ENCODE results near the gene PDX1.

Gene PDX1

GRCh38 chr13:27919934-27920676, at the start of gene PDX1:
Gene PDX1, plus strand, starts transcription at chr13:27920000. Its CDS starts 139 bp downstream, at chr13:27920139.
- no peak for DNase-seq

DNA sequence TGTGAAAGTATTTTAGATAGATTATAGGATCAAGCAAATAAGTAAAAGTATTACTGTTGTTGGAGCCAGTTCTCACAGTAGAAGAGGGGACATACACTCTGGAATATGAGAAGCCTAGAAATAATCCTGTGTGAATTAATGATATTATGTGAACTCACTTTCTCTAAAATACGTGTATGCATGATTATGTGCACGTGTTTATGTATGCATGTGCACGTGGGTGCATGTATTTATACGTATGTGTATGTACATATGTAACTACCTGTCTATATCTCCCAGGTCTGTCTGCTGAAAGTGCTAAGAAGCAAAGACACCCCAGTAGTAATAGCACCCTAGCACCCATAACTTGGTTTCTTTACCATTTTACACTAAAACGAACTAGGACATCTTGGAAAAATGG, 41.5 kb upstream of the PDX1 start:
- DNase-seq = no peak

- DNase-seq = no peak
Observed at GRCh38 chr13:27889471-27889870, 30.3 kb upstream of the PDX1 start.

DNA sequence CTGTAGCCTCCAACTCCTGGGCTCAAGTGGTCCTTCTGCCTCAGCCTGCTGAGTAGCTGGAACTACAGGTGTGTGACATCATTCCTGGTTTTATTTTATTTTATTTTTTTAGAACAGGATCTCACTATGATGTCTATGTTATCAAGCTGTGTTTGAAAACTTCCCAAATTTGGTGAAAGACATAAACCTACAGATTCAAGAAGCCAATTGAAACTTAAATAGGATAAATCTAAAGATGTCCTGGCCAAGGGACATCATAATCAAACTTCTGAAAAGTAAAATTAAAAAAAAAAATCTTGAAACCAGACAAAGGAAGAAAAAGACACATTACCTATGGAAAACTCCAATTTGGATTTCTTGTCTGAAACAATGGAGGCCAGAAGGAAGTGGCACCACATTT, 23.1 kb upstream of the PDX1 start:
- no peak for DNase-seq

DNA sequence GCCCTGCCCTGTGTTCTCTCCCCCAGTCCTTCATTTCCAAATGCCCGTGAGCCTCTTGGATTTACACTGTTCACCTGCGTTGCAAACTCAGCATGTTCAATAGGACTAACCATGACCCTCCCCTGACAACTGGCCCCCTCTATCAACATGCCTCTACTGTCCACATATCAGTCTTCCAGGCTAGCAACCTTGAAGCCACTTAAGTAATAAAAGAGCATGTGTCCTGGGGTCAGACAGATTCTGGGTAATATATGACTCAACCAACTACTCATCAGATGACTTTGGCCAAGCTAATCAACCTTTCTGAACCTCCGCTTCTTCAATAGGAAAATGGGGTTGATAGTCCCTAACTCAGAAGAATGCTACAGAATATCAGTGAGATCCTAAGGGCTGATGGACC, 15.1 kb upstream of the PDX1 start:
- no peak for DNase-seq

DNA sequence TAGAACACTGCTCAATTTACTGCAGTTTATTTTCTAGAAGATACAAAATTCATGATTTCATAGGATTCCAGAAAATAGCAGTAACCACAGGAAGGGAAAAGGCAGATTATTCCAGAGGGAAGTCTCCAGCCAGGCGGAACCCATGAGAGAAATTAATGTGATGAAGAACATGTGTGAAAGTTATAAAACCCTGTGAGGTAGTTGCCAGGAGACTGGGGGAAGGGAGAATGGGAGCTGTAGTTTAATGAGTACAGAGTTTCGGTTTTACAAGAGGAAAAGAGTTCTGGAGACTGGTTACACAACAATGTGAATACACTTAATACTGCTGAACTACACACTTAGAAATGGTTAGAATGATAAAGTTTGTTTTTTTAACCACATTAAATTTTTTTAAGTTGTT, 14.2 kb upstream of the PDX1 start:
- no peak for DNase-seq

DNA sequence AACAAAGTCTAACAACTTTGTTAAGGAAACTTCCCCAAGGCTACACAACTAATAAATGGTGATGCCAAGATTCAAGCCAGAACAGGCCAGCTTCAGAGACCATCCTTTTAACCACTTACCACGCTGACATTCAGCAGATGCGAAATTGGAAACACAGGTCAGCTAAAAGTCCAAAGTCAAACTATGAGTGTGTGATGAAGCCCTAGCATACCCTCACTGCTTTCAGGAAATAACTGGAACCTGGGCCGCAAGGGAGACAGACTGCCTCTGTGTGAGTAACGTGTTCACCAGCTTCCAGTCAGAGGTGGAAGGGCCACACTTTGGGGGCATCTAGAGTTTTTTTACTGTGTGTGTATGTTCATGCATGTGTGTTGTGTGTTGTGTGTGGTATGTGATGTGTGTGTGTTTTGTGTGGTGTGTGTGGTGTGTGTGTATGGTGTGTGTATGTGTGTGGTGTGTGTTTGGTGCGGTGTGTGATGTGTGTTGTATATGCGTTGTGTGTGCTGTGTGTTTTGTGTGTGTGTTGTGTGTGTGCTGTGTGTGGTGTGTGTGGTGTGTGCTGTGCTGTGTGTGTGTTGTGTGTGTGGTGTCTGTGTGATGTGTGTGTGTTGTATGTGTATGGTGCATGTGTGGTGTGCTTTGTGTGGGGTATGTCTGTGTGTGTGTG, 12.5 kb upstream of the PDX1 start:
- DNase-seq = no peak

GRCh38 chr13:27909378-27909777, 10.4 kb upstream of the PDX1 start:
- DNase-seq = no peak

GRCh38 chr13:27911521-27911920, 8.3 kb upstream of the PDX1 start:
- no peak for DNase-seq

DNA sequence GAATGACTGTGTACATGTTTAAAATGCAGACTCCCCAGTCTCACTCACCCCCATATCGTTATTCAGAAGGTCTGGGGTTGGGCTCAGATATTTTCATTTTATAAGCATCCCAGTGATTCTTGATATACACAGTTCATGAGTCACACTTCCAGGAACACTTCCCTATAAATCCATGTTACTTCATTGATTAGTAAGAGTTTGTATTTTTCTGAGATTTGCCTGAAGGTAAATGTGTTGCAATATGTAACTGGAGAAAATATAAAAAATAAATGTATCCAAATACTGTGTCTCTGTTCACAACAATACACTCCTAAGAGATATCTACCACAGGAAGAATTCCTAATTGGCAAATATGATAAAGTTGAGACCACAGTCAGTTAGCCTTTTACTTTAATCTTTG, 6.6 kb upstream of the PDX1 start:
- no peak for DNase-seq

DNA sequence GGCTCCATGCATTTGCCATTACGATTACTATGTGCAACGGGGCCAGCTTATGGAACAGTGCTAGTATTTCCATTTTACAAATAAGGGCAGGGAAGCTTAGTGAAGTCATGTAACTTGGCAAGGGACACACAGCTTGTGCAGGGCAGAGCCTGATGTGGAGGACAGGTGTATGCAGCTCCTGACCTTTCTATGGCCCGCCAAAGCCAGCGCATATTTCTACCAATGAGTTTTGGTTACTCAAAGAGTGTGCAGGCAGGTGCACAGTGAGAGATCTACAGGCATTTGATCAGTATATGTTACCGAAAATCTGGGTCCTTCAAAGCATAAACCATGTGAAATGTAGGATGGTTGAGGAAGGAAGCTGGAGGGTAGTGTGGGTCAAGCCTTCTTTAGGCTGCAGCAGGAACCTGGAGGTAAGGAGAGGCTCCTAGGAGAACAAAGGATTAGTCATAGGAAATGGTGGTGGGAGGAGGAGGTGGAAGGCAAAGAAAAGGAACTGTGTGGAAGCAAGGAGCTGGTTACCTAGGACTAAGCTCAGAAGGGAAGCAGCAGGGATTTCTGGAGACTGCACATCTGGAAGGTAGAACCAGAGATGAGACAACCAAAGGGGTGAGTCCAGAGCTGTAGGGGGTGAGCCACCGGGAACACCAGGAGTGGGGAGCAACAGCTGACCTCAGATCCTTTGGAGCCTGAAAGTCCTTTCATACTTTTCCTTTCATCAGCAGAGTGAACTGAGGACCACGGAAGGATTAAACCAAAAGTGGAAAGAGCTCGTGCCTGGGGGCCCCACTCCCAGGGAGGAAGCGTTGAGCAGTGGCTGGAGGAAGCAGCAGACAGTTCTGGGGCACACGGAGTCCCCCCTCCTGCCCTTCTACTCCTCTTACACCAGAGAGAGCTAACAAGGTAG, 4.2 kb upstream of the PDX1 start:
- DNase-seq = no peak

- DNase-seq = no peak
Observed at GRCh38 chr13:27917121-27917947, 2.5 kb upstream of the PDX1 start.

GRCh38 chr13:27918041-27918917, 1.5 kb upstream of the PDX1 start:
- no peak for DNase-seq

- DNase-seq = no peak
Observed at GRCh38 chr13:27918918-27919658, 712 bp upstream of the PDX1 start.

GRCh38 chr13:27919659-27919933, 204 bp upstream of the PDX1 start:
- peak; percentile 79 to 86 for DNase-seq

- peak; percentile 18 to 46 for DNase-seq
Observed at GRCh38 chr13:27920677-27921420, 1.0 kb downstream of the PDX1 start.

DNA sequence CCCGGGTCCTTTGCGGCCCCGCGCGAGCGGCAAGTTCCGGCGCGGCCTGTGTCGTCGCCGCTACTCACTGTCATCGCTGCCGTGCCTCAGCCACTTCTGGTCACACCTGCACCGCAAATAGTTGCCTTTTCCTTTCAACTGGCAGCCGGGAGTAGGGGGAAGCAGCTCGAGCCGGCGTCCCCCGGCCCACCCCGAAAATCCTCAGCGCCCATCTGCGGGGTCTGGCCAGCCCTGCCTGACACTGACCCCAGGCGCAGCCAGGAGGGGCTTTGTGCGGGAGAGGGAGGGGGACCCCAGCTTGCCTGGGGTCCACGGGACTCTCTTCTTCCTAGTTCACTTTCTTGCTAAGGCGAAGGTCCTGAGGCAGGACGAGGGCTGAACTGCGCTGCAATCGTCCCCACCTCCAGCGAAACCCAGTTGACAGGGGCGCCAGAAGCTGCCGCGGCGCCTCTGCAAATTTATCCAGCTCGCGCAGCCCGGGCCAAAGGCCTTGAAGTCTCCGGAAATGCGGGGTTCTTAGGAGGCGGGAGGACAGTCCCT, 1.7 kb downstream of the PDX1 start:
- no peak for DNase-seq

DNA sequence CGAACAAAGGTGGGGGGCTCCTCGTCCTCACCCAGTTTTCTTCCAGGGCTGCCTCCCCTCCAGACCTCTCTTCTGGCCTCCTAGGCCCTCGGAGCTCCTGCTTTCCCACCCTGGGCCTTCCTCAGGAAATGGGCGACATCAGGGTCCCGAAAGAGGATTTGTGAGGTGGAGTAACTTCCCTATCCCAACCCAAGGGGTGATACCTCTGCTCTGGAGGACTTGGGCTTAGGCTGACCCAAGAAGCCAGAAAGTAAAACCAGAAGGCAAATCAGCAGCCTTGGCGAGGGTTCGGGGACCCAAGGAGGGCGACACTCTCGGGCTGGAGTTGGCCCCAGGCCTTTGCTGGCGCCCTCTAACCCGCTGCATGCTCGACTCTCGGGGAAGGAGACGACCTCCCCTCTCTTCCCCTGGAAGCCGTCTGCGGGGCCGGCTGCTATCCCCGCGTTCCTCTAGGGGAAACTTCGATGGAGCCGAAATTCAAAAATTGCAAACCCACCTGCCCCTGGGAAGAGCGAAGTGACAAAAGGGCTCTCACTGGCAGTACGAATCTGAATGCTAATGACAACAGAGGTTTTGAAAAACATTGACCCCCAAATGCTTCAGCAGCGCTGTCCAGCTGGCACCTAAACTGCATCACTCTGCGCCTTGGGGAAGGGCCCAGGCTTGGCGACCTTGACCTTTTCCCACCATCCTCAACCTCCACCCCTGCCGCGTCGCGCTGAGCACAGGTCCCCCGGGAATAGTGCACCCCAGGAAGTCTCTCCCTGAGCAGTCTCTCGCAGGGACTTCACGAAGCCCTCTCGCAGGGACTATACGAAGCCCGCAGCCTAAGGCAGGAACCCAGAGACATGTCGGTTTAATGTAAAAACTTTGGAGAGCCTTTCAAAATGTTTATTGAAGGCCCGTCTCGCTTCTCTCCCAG, 2.4 kb downstream of the PDX1 start:
- DNase-seq = no peak

All from SHP77 (cell line).